Measurements from ENCODE around the gene TMX2. TPM values are rescaled to one million over a fixed set of nuclear protein-coding genes. Genes with fewer than 3 reads are reported as not detected.

Gene TMX2, protein sequence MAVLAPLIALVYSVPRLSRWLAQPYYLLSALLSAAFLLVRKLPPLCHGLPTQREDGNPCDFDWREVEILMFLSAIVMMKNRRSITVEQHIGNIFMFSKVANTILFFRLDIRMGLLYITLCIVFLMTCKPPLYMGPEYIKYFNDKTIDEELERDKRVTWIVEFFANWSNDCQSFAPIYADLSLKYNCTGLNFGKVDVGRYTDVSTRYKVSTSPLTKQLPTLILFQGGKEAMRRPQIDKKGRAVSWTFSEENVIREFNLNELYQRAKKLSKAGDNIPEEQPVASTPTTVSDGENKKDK
- total RNA-seq = 64.2 TPM
- long read RNA-seq, transcript TMX2-202 (7 exons, 1,521 nt) = minor isoform, 7 of 104 reads
- long read RNA-seq, transcript TMX2-201 (8 exons, 1,631 nt) = major isoform, 73 of 104 reads
- long read RNA-seq, transcript TMX2-207 (8 exons, 1,697 nt) = minor isoform, 5 of 104 reads
- long read RNA-seq, partial matches to known transcripts = 10 of 104 reads
- long read RNA-seq, other reads (novel, unspliced or antisense) = 9 of 104 reads

DNA sequence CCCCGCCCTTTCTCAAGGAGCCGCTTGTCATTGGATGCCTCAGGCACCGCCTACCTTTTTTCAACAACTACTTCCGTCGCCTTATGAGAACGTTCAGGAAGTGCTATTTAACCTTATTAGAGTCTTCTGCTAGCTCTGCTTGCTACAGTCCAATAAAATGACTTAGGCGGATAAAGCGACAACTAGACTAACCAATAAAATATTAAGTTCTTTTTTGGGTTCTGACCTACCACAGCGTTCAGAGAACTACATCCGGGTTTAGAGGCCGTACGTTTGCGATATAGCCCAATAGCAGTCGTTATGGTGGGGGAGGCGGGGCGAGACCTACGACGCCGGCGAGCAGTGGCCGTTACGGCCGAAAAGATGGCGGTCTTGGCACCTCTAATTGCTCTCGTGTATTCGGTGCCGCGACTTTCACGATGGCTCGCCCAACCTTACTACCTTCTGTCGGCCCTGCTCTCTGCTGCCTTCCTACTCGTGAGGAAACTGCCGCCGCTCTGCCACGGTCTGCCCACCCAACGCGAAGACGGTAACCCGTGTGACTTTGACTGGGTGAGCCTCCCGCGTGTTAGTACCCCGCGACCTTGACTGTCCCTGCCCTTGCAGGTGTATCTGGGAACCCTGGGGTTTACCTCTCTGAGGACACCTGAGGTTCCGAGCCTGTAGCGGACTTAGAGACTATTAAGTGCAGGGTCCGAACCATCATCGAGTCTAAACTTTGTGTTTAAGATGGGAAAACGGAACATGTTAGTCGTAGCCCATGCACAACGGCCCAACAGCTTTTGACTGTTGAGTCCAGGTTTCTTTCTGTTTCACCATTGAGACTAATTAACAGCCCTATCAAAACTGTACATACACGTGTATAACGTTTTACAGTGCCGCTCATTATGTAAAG lies at the start of gene TMX2:
Gene TMX2, plus strand, starts transcription at position 338 of the 895 bp plus-strand sequence. Its CDS starts 26 bp downstream, at position 364.
- DNase-seq (peak; percentile 96), ATAC-seq (peak; percentile 97)
- Histone ChIP-seq H3K36me3 (peaks cover 8% of the 10 kb centered on the region), H3K27me3 (ENCODE audit: low read depth) (no peaks in the 10 kb centered on the region), H3K9me3 (no peaks in the 10 kb centered on the region), H3K4me3 (peak within 1 kb of the TSS; percentile 79), H3K4me1 (peaks cover 41% of the 10 kb centered on the region), H3K27ac (peak within 1 kb of the TSS; percentile 87)
- TF ChIP-seq, protein P1, sequence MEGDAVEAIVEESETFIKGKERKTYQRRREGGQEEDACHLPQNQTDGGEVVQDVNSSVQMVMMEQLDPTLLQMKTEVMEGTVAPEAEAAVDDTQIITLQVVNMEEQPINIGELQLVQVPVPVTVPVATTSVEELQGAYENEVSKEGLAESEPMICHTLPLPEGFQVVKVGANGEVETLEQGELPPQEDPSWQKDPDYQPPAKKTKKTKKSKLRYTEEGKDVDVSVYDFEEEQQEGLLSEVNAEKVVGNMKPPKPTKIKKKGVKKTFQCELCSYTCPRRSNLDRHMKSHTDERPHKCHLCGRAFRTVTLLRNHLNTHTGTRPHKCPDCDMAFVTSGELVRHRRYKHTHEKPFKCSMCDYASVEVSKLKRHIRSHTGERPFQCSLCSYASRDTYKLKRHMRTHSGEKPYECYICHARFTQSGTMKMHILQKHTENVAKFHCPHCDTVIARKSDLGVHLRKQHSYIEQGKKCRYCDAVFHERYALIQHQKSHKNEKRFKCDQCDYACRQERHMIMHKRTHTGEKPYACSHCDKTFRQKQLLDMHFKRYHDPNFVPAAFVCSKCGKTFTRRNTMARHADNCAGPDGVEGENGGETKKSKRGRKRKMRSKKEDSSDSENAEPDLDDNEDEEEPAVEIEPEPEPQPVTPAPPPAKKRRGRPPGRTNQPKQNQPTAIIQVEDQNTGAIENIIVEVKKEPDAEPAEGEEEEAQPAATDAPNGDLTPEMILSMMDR (IDR thresholded peaks at IDR 0.05) = no peak
- intact Hi-C loops (cut with DNase I) = no loop called here

GRCh38 chr11:57662893-57663292 lies 49.5 kb upstream of the TMX2 start:
- intact Hi-C loops (cut with DNase I) = no loop called here
- no peaks in the 10 kb centered on the region for H3K27me3 ChIP-seq (ENCODE audit: low read depth)
- ATAC-seq (no peak), DNase-seq (no peak)
- H3K36me3 ChIP-seq = peaks cover 41% of the 10 kb centered on the region
- no peak overlapping the region for H3K4me3 ChIP-seq
- no peaks in the 10 kb centered on the region for H3K9me3 ChIP-seq
- TF ChIP-seq, protein P1 (IDR thresholded peaks at IDR 0.05) = no peak
- H3K4me1 ChIP-seq = peaks cover 19% of the 10 kb centered on the region
- H3K27ac ChIP-seq = no peak overlapping the region

GRCh38 chr11:57663975-57664374 lies 48.4 kb upstream of the TMX2 start:
- DNase-seq = no peak
- H3K36me3 ChIP-seq = peaks cover 41% of the 10 kb centered on the region
- no peak overlapping the region for H3K4me3 ChIP-seq
- TF ChIP-seq, protein P1 (IDR thresholded peaks at IDR 0.05) = no peak
- peaks cover 12% of the 10 kb centered on the region for H3K4me1 ChIP-seq
- intact Hi-C loops (cut with DNase I) = no loop called here
- no peak for ATAC-seq
- H3K27me3 ChIP-seq (ENCODE audit: low read depth) = no peaks in the 10 kb centered on the region
- H3K27ac ChIP-seq = no peak overlapping the region
- H3K9me3 ChIP-seq = no peaks in the 10 kb centered on the region

GRCh38 chr11:57667117-57667735 lies 45.2 kb upstream of the TMX2 start:
- Histone ChIP-seq H3K4me1 (peaks cover 32% of the 10 kb centered on the region), H3K4me3 (peak overlapping the region; percentile 91), H3K27me3 (ENCODE audit: low read depth) (no peaks in the 10 kb centered on the region), H3K36me3 (peaks cover 19% of the 10 kb centered on the region), H3K9me3 (no peaks in the 10 kb centered on the region), H3K27ac (peak overlapping the region; percentile 98)
- DNase-seq (peak; percentile 99), ATAC-seq (peak; percentile 93 to 94)
- intact Hi-C loops (cut with DNase I) = no loop called here
- TF ChIP-seq, protein P1 (IDR thresholded peaks at IDR 0.05) = no peak

Data from lower lobe of right lung (tissue), 2 donors.